ENCODE measurements around the gene UBE2E2. TPM values are rescaled to one million over a fixed set of nuclear protein-coding genes. Genes with fewer than 3 reads are reported as not detected.
"Not testable (repeated sequence)": the region's sequence is repeated elsewhere in the genome, so short reads cannot be mapped to it uniquely, and the experiment has no call there.

The UBE2E2 gene
- total RNA-seq, 1 donor from 2014 or later: 45.9 TPM

DNA sequence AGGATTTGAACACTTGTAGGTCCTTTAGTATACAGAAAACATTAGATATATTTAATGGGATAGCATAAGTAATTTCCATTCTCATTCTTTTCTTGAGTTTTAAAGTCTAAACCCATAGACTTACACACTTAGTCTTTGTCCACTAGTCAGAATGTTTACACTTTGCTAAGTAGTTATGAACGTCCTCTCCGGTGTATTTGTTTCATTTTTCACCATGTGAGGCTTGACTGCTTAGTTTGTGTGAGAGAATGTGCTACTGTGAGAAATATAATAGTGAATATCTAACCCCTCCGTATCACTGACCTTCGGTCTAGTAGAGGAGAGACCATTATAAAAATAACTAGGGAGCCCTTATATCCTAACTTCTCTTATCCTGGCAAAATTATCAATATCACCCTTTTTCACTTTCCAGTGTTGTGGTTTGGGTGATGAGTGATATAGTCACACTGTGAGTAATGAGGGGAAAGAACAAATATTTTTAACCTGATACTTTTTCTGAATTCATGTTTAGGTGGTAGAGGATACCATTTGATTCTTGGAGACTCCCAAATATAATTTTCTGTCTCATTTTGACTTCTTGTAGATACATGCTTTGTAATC lies 122.4 kb downstream of the UBE2E2 start:
- TF ChIP-seq, protein P1, sequence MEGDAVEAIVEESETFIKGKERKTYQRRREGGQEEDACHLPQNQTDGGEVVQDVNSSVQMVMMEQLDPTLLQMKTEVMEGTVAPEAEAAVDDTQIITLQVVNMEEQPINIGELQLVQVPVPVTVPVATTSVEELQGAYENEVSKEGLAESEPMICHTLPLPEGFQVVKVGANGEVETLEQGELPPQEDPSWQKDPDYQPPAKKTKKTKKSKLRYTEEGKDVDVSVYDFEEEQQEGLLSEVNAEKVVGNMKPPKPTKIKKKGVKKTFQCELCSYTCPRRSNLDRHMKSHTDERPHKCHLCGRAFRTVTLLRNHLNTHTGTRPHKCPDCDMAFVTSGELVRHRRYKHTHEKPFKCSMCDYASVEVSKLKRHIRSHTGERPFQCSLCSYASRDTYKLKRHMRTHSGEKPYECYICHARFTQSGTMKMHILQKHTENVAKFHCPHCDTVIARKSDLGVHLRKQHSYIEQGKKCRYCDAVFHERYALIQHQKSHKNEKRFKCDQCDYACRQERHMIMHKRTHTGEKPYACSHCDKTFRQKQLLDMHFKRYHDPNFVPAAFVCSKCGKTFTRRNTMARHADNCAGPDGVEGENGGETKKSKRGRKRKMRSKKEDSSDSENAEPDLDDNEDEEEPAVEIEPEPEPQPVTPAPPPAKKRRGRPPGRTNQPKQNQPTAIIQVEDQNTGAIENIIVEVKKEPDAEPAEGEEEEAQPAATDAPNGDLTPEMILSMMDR (IDR thresholded peaks at IDR 0.05): no peak
- Histone ChIP-seq H3K4me3 (no peak overlapping the region), H3K9me3 (no peaks in the 10 kb centered on the region), H3K4me1 (peaks cover 18% of the 10 kb centered on the region), H3K27ac (no peak overlapping the region), H3K36me3 (no peaks in the 10 kb centered on the region), H3K27me3 (no peaks in the 10 kb centered on the region)
- no peak for DNase-seq
- ATAC-seq: peak; percentile 14
- intact Hi-C loops (cut with DNase I): no loop called here

DNA sequence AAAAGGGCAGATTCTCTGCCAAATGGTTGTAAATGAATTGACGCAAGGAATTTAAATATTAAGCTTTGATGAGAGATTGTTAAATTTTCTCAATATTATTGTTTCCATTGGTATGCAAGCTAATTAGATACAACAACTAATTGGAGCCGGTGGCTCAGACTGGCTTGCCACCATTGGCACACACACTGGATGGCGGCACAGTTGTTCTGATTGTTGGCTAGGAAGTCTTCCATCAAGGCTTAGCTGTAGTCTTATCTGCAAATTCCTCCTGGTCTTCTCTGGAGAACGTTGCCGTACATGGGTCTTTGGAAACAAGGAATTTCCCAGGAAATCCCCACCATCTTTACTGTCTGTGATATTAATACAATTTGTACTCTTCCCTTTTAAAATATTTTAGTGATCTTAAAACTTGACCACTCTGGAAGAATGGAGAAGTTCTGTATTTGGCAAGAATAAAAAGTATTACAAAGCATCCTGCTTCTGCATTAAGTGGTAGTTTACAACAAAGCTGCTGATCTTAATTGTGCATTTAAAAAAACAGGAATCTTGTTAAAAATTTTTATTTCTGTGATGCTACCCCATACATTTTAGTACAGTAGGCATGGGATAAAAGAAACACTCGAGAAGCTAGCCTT lies 126.5 kb downstream of the UBE2E2 start:
- Histone ChIP-seq H3K4me3 (no peak overlapping the region), H3K27ac (no peak overlapping the region), H3K4me1 (peaks cover 10% of the 10 kb centered on the region), H3K36me3 (no peaks in the 10 kb centered on the region), H3K27me3 (no peaks in the 10 kb centered on the region), H3K9me3 (no peaks in the 10 kb centered on the region)
- TF ChIP-seq, protein P1 (IDR thresholded peaks at IDR 0.05): no peak
- no peak for ATAC-seq
- no peak for DNase-seq
- intact Hi-C loops (cut with DNase I): no loop called here

- DNase-seq (no peak), ATAC-seq (no peak)
- H3K4me3 ChIP-seq: no peak overlapping the region
- H3K4me1 ChIP-seq: peaks cover 2% of the 10 kb centered on the region
- H3K9me3 ChIP-seq: no peaks in the 10 kb centered on the region
- no peaks in the 10 kb centered on the region for H3K36me3 ChIP-seq
- H3K27ac ChIP-seq: no peak overlapping the region
- intact Hi-C loops (cut with DNase I): no loop called here
- no peaks in the 10 kb centered on the region for H3K27me3 ChIP-seq
- TF ChIP-seq, protein P1 (IDR thresholded peaks at IDR 0.05): no peak
These were observed 127.4 kb downstream of the UBE2E2 start for GRCh38 chr3:23330568-23330967.

DNA sequence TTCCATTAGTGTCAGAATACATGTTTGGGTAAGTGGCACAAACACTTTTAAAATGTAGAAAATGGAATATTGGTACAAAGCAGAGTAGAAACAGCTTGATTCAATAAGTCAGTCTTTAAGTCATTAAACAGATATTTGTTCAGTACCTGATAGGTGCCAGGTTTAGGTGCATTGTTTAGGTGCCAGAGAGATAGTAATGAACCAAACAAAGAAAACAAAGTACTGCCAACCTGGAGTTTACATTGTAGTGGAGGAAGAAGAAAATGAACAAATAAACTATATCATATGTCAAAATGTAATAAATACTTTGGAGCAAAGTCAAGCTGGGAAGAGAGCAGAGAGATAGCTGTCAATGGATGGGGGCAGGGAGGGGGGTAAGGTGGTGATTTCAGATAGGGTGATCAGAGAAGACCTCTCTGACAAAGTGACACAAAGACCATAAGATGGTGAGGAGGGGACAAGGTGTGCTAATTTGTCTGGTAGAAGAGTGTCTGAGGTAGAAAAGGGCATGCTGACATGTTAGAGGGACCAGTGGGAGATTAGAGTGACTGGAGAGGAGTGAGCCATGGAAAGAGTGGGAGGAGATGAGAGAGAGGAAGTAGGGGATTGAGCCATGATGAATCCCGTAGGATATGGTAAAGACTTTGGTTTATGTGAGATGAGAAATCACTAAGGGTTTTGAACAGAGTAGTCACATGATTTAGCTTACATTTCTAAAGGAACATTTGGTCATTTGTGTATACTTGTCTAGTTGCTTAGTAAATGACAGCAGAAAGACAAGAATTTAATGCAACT lies 128.2 kb downstream of the UBE2E2 start:
- TF ChIP-seq, protein P1 (IDR thresholded peaks at IDR 0.05): no peak
- no peak overlapping the region for H3K27ac ChIP-seq
- ATAC-seq (peak; percentile 49), DNase-seq (no peak)
- H3K4me1 ChIP-seq: no peaks in the 10 kb centered on the region
- no peak overlapping the region for H3K4me3 ChIP-seq
- no peaks in the 10 kb centered on the region for H3K9me3 ChIP-seq
- no peaks in the 10 kb centered on the region for H3K36me3 ChIP-seq
- H3K27me3 ChIP-seq: no peaks in the 10 kb centered on the region
- intact Hi-C loops (cut with DNase I): no loop called here

GRCh38 chr3:23333633-23334032 lies 130.5 kb downstream of the UBE2E2 start:
- intact Hi-C loops (cut with DNase I): no loop called here

GRCh38 chr3:23336853-23337252 lies 133.7 kb downstream of the UBE2E2 start:
- H3K27me3 ChIP-seq; H3K27ac ChIP-seq; H3K4me3 ChIP-seq; H3K9me3 ChIP-seq; intact Hi-C loops (cut with DNase I); H3K36me3 ChIP-seq; DNase-seq: not testable (repeated sequence)
- ATAC-seq: peak; percentile 59
- H3K4me1 ChIP-seq: peaks cover 10% of the 10 kb centered on the region

More at GRCh38 chr3:23333633-23334032, 130.5 kb downstream of the UBE2E2 start:
- TF ChIP-seq, protein P1 (IDR thresholded peaks at IDR 0.05): no peak
- no peak for DNase-seq
- ATAC-seq: no peak
- Histone ChIP-seq H3K27me3 (no peaks in the 10 kb centered on the region), H3K4me3 (no peak overlapping the region), H3K27ac (no peak overlapping the region), H3K4me1 (no peaks in the 10 kb centered on the region), H3K9me3 (no peaks in the 10 kb centered on the region), H3K36me3 (no peaks in the 10 kb centered on the region)

Measured in upper lobe of right lung (tissue), 1 donor.